Astrocyte (in vitro differentiated cells and primary cell): ENCODE results near the gene EFEMP1. TPM values are rescaled to one million over a fixed set of nuclear protein-coding genes. Genes with fewer than 3 reads are reported as not detected.
A peak's percentile ranks its signal among the peaks of the same experiment; 100 is the strongest.

Source experiments
- DNase-seq: peaks from one replicate; pipeline ENCODE4 v3.0.0-alpha.2; 2010; ENCODE audit warnings: low read depth
- FAIRE-seq: peaks from 2 replicates; lab custom pipeline; 2011; peaks lifted over from hg19 to GRCh38; lab: Jason Lieb, UNC
- H2AFZ ChIP-seq: 2 replicates; pipeline ENCODE4 v1.6.0; 2012; ENCODE audit warnings: low read depth, low read length, inconsistent platforms
- H3K27ac ChIP-seq: 2 replicates; pipeline ENCODE4 v1.5.1; 2011; ENCODE audit warnings: low read depth, low read length, inconsistent platforms
- H3K27me3 ChIP-seq: 2 replicates; pipeline ENCODE4 v1.6.0; 2011; ENCODE audit warnings: low read length, inconsistent platforms; ENCODE audit not compliant: insufficient read depth
- H3K36me3 ChIP-seq: 2 replicates; pipeline ENCODE4 v1.5.1; 2011; ENCODE audit warnings: low read length, inconsistent platforms; ENCODE audit not compliant: insufficient read depth
- H3K4me1 ChIP-seq: 2 replicates; pipeline ENCODE4 v1.5.1; 2011; ENCODE audit warnings: low read length, inconsistent platforms; ENCODE audit not compliant: insufficient read depth
- H3K4me2 ChIP-seq: 2 replicates; pipeline ENCODE4 v1.6.0; 2012; ENCODE audit warnings: low read length, inconsistent platforms
- H3K4me3 ChIP-seq: 2 replicates; pipeline ENCODE4 v1.5.1; 2011; ENCODE audit warnings: low read depth, mild to moderate bottlenecking, low read length, inconsistent platforms; ENCODE audit not compliant: insufficient read depth
- H3K79me2 ChIP-seq: 2 replicates; pipeline ENCODE4 v1.6.0; 2012; ENCODE audit warnings: mild to moderate bottlenecking, low read length, inconsistent platforms; ENCODE audit not compliant: insufficient read depth
- H3K9ac ChIP-seq: 2 replicates; pipeline ENCODE4 v1.6.0; 2012; ENCODE audit warnings: mild to moderate bottlenecking, low read length, inconsistent platforms
- H3K9me3 ChIP-seq: 2 replicates; pipeline ENCODE4 v1.5.1; 2012; ENCODE audit warnings: low read depth, mild to moderate bottlenecking, low read length, inconsistent platforms; ENCODE audit not compliant: insufficient read depth
- H4K20me1 ChIP-seq: 2 replicates; pipeline ENCODE4 v1.6.0; 2012; ENCODE audit warnings: low read length, inconsistent platforms; ENCODE audit not compliant: insufficient read depth
- H3K27ac Mint-ChIP-seq: one replicate; pipeline ENCODE4 v1.8.0; 2021; ENCODE audit warnings: mild to moderate bottlenecking, mixed read lengths; ENCODE audit not compliant: unreplicated experiment
- H3K27me3 Mint-ChIP-seq: one replicate; pipeline ENCODE4 v1.8.0; 2021; ENCODE audit warnings: low read depth, mixed read lengths; ENCODE audit not compliant: unreplicated experiment
- H3K36me3 Mint-ChIP-seq: one replicate; pipeline ENCODE4 v1.8.0; 2021; ENCODE audit warnings: low read depth, mixed read lengths; ENCODE audit not compliant: unreplicated experiment
- H3K4me1 Mint-ChIP-seq: one replicate; pipeline ENCODE4 v1.8.0; 2021; ENCODE audit warnings: low read depth, mixed read lengths; ENCODE audit not compliant: unreplicated experiment
- H3K4me3 Mint-ChIP-seq: one replicate; pipeline ENCODE4 v1.8.0; 2021; ENCODE audit warnings: mild to moderate bottlenecking, moderate library complexity, mixed read lengths; ENCODE audit not compliant: unreplicated experiment
- H3K9me3 Mint-ChIP-seq: one replicate; pipeline ENCODE4 v1.8.0; 2021; ENCODE audit warnings: mild to moderate bottlenecking, mixed read lengths; ENCODE audit not compliant: unreplicated experiment
- EZH2 ChIP-seq: IDR thresholded peaks from 2 replicates; pipeline ENCODE4 v1.6.1; 2012; ENCODE audit warnings: mild to moderate bottlenecking, low read length, inconsistent platforms; ENCODE audit not compliant: insufficient read depth
- total RNA-seq: library from RNA; stranded (reverse); gene quantifications from 2 replicates; pipeline ENCODE4 v1.2.1, GENCODE V29; 2021
- TF ChIP-seq, protein P1 (sequence below): IDR thresholded peaks from 2 replicates; pipeline ENCODE4 v1.5.1; 2011; ENCODE audit warnings: low read depth, mild to moderate bottlenecking, inconsistent platforms, low read length, moderate library complexity; ENCODE audit not compliant: insufficient read depth

Gene EFEMP1
- total RNA-seq, 1 donor from 2014 or later, result 155 TPM

DNA sequence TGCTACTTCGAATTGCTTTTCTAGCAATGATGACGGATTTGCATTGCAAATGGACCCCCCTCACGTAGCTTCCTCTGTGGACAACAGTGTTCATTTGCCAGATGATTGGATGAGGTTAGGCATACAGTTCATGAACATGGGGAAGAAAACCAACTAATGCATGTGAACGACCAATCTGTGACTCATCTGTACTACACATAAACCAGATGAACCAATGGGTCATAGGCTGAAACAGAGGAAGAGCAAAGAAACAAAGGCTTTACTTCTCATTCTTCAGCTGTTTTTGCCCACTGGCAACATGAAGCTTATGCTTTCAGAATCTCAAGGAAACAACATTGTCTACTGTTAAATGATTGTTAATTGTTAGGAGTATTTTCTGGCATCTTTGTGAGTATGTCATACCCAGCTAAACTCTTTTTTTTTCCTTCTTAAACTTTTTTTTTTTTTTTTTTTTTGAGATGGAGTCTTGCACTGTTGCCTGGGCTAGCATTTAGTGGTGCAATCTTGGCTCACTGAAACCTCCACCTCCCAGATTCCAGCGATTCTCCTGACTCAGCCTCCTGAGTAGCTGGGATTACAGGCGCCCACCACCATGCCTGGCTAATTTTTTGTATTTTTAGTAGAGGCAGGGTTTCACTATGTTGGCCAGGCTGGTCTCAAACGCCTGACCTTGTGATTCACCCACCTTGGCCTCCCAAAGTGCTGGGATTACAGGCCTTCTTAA lies 35.5 kb downstream of the EFEMP1 start:
- peak overlapping the region; percentile 41 for H3K9ac ChIP-seq
- H3K27me3 ChIP-seq, result no peaks in the 10 kb centered on the region
- H4K20me1 ChIP-seq, result no peaks in the 10 kb centered on the region
- H3K27me3 Mint-ChIP-seq, result no peaks in the 10 kb centered on the region
- no peak overlapping the region for H2AFZ ChIP-seq
- H3K79me2 ChIP-seq, result no peaks in the 10 kb centered on the region
- no peaks in the 10 kb centered on the region for H3K36me3 ChIP-seq
- peaks cover 1% of the 10 kb centered on the region for H3K9me3 Mint-ChIP-seq
- no peak overlapping the region for H3K4me3 ChIP-seq
- H3K9me3 ChIP-seq, result no peaks in the 10 kb centered on the region
- H3K27ac ChIP-seq, result peak overlapping the region; percentile 83
- H3K4me1 ChIP-seq, result peaks cover 48% of the 10 kb centered on the region
- peak overlapping the region; percentile 6 for H3K4me2 ChIP-seq
- peaks cover 6% of the 10 kb centered on the region for H3K36me3 Mint-ChIP-seq
- FAIRE-seq (peak; percentile 92), DNase-seq (peak; percentile 94)
- TF ChIP-seq, protein P1, sequence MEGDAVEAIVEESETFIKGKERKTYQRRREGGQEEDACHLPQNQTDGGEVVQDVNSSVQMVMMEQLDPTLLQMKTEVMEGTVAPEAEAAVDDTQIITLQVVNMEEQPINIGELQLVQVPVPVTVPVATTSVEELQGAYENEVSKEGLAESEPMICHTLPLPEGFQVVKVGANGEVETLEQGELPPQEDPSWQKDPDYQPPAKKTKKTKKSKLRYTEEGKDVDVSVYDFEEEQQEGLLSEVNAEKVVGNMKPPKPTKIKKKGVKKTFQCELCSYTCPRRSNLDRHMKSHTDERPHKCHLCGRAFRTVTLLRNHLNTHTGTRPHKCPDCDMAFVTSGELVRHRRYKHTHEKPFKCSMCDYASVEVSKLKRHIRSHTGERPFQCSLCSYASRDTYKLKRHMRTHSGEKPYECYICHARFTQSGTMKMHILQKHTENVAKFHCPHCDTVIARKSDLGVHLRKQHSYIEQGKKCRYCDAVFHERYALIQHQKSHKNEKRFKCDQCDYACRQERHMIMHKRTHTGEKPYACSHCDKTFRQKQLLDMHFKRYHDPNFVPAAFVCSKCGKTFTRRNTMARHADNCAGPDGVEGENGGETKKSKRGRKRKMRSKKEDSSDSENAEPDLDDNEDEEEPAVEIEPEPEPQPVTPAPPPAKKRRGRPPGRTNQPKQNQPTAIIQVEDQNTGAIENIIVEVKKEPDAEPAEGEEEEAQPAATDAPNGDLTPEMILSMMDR, result no peak
- TF ChIP-seq EZH2, result no peak
- no peak overlapping the region for H3K4me3 Mint-ChIP-seq
- peaks cover 36% of the 10 kb centered on the region for H3K4me1 Mint-ChIP-seq
- peak overlapping the region; percentile 42 for H3K27ac Mint-ChIP-seq

DNA sequence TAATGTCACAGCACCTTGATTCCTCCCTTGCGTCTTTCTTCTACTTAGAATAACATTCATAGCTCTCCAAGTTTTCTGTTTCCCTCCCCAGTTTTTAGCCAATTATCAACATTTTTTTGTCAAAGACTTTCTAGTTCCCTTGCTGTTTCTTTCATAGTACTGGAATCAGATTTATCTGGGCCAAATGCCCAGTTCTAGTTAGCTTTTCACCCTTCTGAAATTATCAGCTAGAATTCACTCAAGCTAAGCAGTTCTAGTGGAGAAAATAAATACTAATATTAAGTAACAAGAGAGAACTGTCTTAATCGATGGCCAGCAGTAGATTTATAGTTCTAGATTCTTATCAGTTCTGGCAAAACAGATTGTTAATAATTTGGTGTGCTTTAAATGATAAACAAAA lies 36.2 kb downstream of the EFEMP1 start:
- H3K4me2 ChIP-seq, result peak overlapping the region; percentile 6
- H3K9ac ChIP-seq, result peak overlapping the region; percentile 41
- DNase-seq (peak; percentile 51), FAIRE-seq (no peak)
- TF ChIP-seq, protein P1, result no peak
- no peak for TF ChIP-seq EZH2
- no peaks in the 10 kb centered on the region for H3K27me3 ChIP-seq
- H2AFZ ChIP-seq, result no peak overlapping the region
- H3K36me3 ChIP-seq, result no peaks in the 10 kb centered on the region
- Mint-ChIP-seq H3K27me3 (no peaks in the 10 kb centered on the region), H3K36me3 (peaks cover 6% of the 10 kb centered on the region), H3K4me1 (peaks cover 36% of the 10 kb centered on the region), H3K4me3 (no peak overlapping the region), H3K9me3 (peaks cover 1% of the 10 kb centered on the region), H3K27ac (peak overlapping the region; percentile 2)
- no peak overlapping the region for H3K4me3 ChIP-seq
- peak overlapping the region; percentile 83 for H3K27ac ChIP-seq
- H3K4me1 ChIP-seq, result peaks cover 47% of the 10 kb centered on the region
- no peaks in the 10 kb centered on the region for H3K9me3 ChIP-seq
- no peaks in the 10 kb centered on the region for H4K20me1 ChIP-seq
- no peaks in the 10 kb centered on the region for H3K79me2 ChIP-seq

DNA sequence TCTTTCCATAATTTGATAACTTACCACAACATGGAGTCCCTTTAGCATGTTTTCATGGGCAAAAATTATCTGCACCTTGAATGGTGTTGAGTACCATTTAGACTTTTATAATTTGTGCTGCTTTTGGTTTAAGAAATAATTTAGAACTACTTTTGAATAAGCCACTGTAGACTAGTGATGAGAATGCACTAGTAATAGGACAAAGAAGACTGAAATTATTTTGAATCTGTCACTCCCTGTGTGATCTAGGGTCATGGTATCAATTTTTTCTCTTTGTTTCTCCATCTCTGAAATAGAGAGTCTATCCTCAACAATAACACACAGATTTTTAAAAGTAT lies 37.7 kb downstream of the EFEMP1 start:
- TF ChIP-seq, protein P1, result no peak
- TF ChIP-seq EZH2, result no peak
- H3K4me1 ChIP-seq, result peaks cover 44% of the 10 kb centered on the region
- H3K36me3 Mint-ChIP-seq, result peaks cover 6% of the 10 kb centered on the region
- peak overlapping the region; percentile 98 for H3K27ac ChIP-seq
- H3K4me3 ChIP-seq, result no peak overlapping the region
- no peak overlapping the region for H2AFZ ChIP-seq
- H4K20me1 ChIP-seq, result no peaks in the 10 kb centered on the region
- H3K9me3 ChIP-seq, result no peaks in the 10 kb centered on the region
- H3K36me3 ChIP-seq, result peaks cover 7% of the 10 kb centered on the region
- peak overlapping the region; percentile 93 for H3K27ac Mint-ChIP-seq
- DNase-seq, result no peak
- no peaks in the 10 kb centered on the region for H3K79me2 ChIP-seq
- peak overlapping the region; percentile 76 for H3K9ac ChIP-seq
- peak overlapping the region; percentile 0 for H3K4me2 ChIP-seq
- H3K4me3 Mint-ChIP-seq, result no peak overlapping the region
- no peak for FAIRE-seq
- no peaks in the 10 kb centered on the region for H3K27me3 ChIP-seq
- peaks cover 1% of the 10 kb centered on the region for H3K9me3 Mint-ChIP-seq
- peaks cover 36% of the 10 kb centered on the region for H3K4me1 Mint-ChIP-seq
- H3K27me3 Mint-ChIP-seq, result no peaks in the 10 kb centered on the region
